GM19397 (cell line): ENCODE measurements around the gene TMOD4.

Experiments used
- ATAC-seq: cut with Tn5 transposase; IDR thresholded peaks from one replicate; pipeline ENCODE4 v1.9.1; 2021; ENCODE audit warnings: mild to moderate bottlenecking, moderate library complexity; ENCODE audit not compliant: unreplicated experiment

TMOD4 gene

GRCh38 chr1:151176514-151177045 lies 799 bp upstream of the TMOD4 start:
- ATAC-seq: no peak

GRCh38 chr1:151175041-151175741 lies 590 bp downstream of the TMOD4 start:
- no peak for ATAC-seq

GRCh38 chr1:151171190-151171589 lies 4.6 kb downstream of the TMOD4 start:
- no peak for ATAC-seq

GRCh38 chr1:151167116-151167515 lies 8.7 kb downstream of the TMOD4 start:
- ATAC-seq: no peak

- ATAC-seq: no peak
Observed at GRCh38 chr1:151166505-151166956, 9.2 kb downstream of the TMOD4 start.

- peak; percentile 87 for ATAC-seq
Observed at GRCh38 chr1:151165738-151166504, 9.9 kb downstream of the TMOD4 start, which contains the start of the genes LYSMD1 and SCNM1. LYSMD1 (minus strand) TSS chr1:151165902; CDS start chr1:151165258, 644 bp downstream. SCNM1 (plus strand) TSS chr1:151166144; CDS start chr1:151166153, 9 bp downstream.

- peak; percentile 5 for ATAC-seq
Observed at GRCh38 chr1:151165281-151165737, 10.5 kb downstream of the TMOD4 start.

GRCh38 chr1:151164732-151165280 lies 11.0 kb downstream of the TMOD4 start:
- ATAC-seq: no peak

GRCh38 chr1:151159373-151159772 lies 16.4 kb downstream of the TMOD4 start:
- no peak for ATAC-seq

GRCh38 chr1:151158751-151159251 lies 17.0 kb downstream of the TMOD4 start:
- ATAC-seq: no peak

GRCh38 chr1:151158326-151158725 lies 17.5 kb downstream of the TMOD4 start:
- no peak for ATAC-seq

- ATAC-seq: no peak
Observed at GRCh38 chr1:151157067-151157531, 18.7 kb downstream of the TMOD4 start.

- ATAC-seq: peak; percentile 58
Observed at GRCh38 chr1:151156515-151156819, 19.3 kb downstream of the TMOD4 start, which contains the start of gene TNFAIP8L2. TNFAIP8L2 (plus strand) TSS chr1:151156649; CDS start chr1:151158698, 2,049 bp downstream.

- ATAC-seq: no peak
Observed at GRCh38 chr1:151147665-151148064, 28.1 kb downstream of the TMOD4 start.

GRCh38 chr1:151147132-151147503 lies 28.7 kb downstream of the TMOD4 start:
- no peak for ATAC-seq

- peak; percentile 97 for ATAC-seq
Observed at GRCh38 chr1:151146412-151147131, 29.2 kb downstream of the TMOD4 start, which contains the start of gene SEMA6C. SEMA6C (minus strand) TSS chr1:151146631; CDS start chr1:151142621, 4,010 bp downstream.

- peak; percentile 8 for ATAC-seq
Observed at GRCh38 chr1:151146072-151146411, 29.7 kb downstream of the TMOD4 start.

- no peak for ATAC-seq
Observed at GRCh38 chr1:151145304-151146071, 30.3 kb downstream of the TMOD4 start.

GRCh38 chr1:151144474-151145303 lies 31.1 kb downstream of the TMOD4 start:
- ATAC-seq: no peak
